Mesenchymal stem cell (in vitro differentiated cells and primary cell): ENCODE measurements around the gene POLR2F.

ENCODE experiments used
- DNase-seq: peaks from one replicate; pipeline ENCODE4 v3.0.0-alpha.2; 2013
- H2AFZ ChIP-seq: one replicate; pipeline ENCODE4 v1.6.1; 2013; ENCODE audit warnings: low read depth, mild to moderate bottlenecking, control low read depth, inconsistent platforms, low read length, moderate library complexity
- H2AK5ac ChIP-seq: 2 replicates; pipeline ENCODE4 v1.6.1; 2013; ENCODE audit warnings: low read length, moderate library complexity, mild to moderate bottlenecking, inconsistent platforms; ENCODE audit not compliant: severe bottlenecking
- H2BK120ac ChIP-seq: one replicate; pipeline ENCODE4 v1.6.1; 2013; ENCODE audit warnings: low read depth, mild to moderate bottlenecking, inconsistent platforms, low read length, moderate library complexity
- H2BK12ac ChIP-seq, 2 experiments: one replicate each; pipeline ENCODE4 v1.6.1; 2013; ENCODE audit warnings: inconsistent platforms in 2 of 2, low read length in 2 of 2, mild to moderate bottlenecking in 2 of 2, moderate library complexity in 2 of 2, control low read depth in 1 of 2
- H2BK15ac ChIP-seq: one replicate; pipeline ENCODE4 v1.6.1; 2013; ENCODE audit warnings: mild to moderate bottlenecking, low read depth, inconsistent platforms; ENCODE audit not compliant: poor library complexity, severe bottlenecking
- H2BK5ac ChIP-seq: 2 replicates; pipeline ENCODE4 v1.6.1; 2013; ENCODE audit warnings: low read depth, mild to moderate bottlenecking, low read length, control low read depth, inconsistent platforms; ENCODE audit not compliant: poor library complexity, severe bottlenecking
- H3K14ac ChIP-seq, 2 experiments: one replicate each; pipeline ENCODE4 v1.6.1; 2013; ENCODE audit warnings: inconsistent platforms in 2 of 2, low read length in 2 of 2, control low read depth in 1 of 2, mild to moderate bottlenecking in 1 of 2, moderate library complexity in 1 of 2
- H3K18ac ChIP-seq, 2 experiments: one replicate each; pipeline ENCODE4 v1.6.1; 2013; ENCODE audit warnings: inconsistent platforms in 2 of 2, low read length in 2 of 2, control low read depth in 1 of 2, low read depth in 1 of 2, mild to moderate bottlenecking in 1 of 2
- H3K23ac ChIP-seq, 2 experiments: one replicate each; pipeline ENCODE4 v1.6.1; 2013; ENCODE audit warnings: inconsistent platforms in 2 of 2, low read length in 2 of 2, mild to moderate bottlenecking in 2 of 2, moderate library complexity in 2 of 2, control low read depth in 1 of 2
- H3K27ac ChIP-seq: 2 replicates; pipeline ENCODE4 v1.5.1; 2013; ENCODE audit warnings: mild to moderate bottlenecking, moderate library complexity, low read length, control low read depth, inconsistent platforms; ENCODE audit not compliant: poor library complexity, severe bottlenecking
- H3K27me3 ChIP-seq, 2 experiments: 2 replicates each; pipeline versions ENCODE4 v1.6.1 to v1.7.0; 2013; ENCODE audit warnings: low read length in 2 of 2, mild to moderate bottlenecking in 2 of 2, moderate library complexity in 2 of 2, control low read depth in 1 of 2, inconsistent platforms in 1 of 2; ENCODE audit not compliant: control insufficient read depth in 1 of 2, insufficient read depth in 1 of 2
- H3K36me3 ChIP-seq, 2 experiments: 2 replicates each; pipeline versions ENCODE4 v1.6.1 to v1.7.0; 2013; ENCODE audit warnings: low read length in 2 of 2, control low read depth in 1 of 2, inconsistent platforms in 1 of 2, low read depth in 1 of 2, mild to moderate bottlenecking in 1 of 2; ENCODE audit not compliant: insufficient read depth in 2 of 2, control insufficient read depth in 1 of 2
- H3K4ac ChIP-seq, 2 experiments: one replicate each; pipeline ENCODE4 v1.6.1; 2013; ENCODE audit warnings: inconsistent platforms in 2 of 2, low read length in 2 of 2, mild to moderate bottlenecking in 2 of 2, moderate library complexity in 2 of 2, control low read depth in 1 of 2, low read depth in 1 of 2
- H3K4me1 ChIP-seq: 2 replicates; pipeline ENCODE4 v1.6.1; 2013; ENCODE audit warnings: low read depth, low read length, control low read depth; ENCODE audit not compliant: control insufficient read depth, insufficient read depth
- H3K4me2 ChIP-seq: 2 replicates; pipeline ENCODE4 v1.6.1; 2013; ENCODE audit warnings: low read length, mild to moderate bottlenecking, inconsistent platforms; ENCODE audit not compliant: poor library complexity, severe bottlenecking
- H3K4me3 ChIP-seq, 2 experiments: 2 replicates each; pipeline versions ENCODE4 v1.5.1 to v1.7.0; 2013; ENCODE audit warnings: low read length in 2 of 2, mild to moderate bottlenecking in 2 of 2, control low read depth in 1 of 2, low read depth in 1 of 2; ENCODE audit not compliant: insufficient read depth in 1 of 2
- H3K79me1 ChIP-seq: replicated peaks from 2 replicates; pipeline ENCODE4 v1.6.1; 2013; ENCODE audit warnings: mild to moderate bottlenecking, control low read depth, low read length, inconsistent platforms; ENCODE audit not compliant: poor library complexity, severe bottlenecking
- H3K9ac ChIP-seq: 2 replicates; pipeline ENCODE4 v1.7.0; 2013; ENCODE audit warnings: mild to moderate bottlenecking, low read length, moderate library complexity
- H3K9me3 ChIP-seq: 2 replicates; pipeline ENCODE4 v1.7.0; 2013; ENCODE audit warnings: mild to moderate bottlenecking, low read length; ENCODE audit not compliant: control insufficient read depth
- H4K8ac ChIP-seq: one replicate; pipeline ENCODE4 v1.6.1; 2013; ENCODE audit warnings: inconsistent platforms, mild to moderate bottlenecking, low read length, moderate library complexity
- H4K91ac ChIP-seq: one replicate; pipeline ENCODE4 v1.6.1; 2013; ENCODE audit warnings: mild to moderate bottlenecking, low read length, inconsistent platforms
- WGBS: methylation state at CpG from one replicate; pipeline ENCODE4 v1.1.7; 2013; ENCODE audit warnings: mixed read lengths; 5-methylcytosine and 5-hydroxymethylcytosine counted together

Gene POLR2F

GRCh38 chr22:37979782-37980181 is 26.3 kb downstream of the POLR2F start:
- Histone ChIP-seq H3K27me3 (peaks cover 0 to 33% of the 10 kb centered on the region in 2 experiments), H3K4me3 (no peak overlapping the region), H4K8ac (no peak overlapping the region), H3K4me2 (no peak overlapping the region), H3K23ac (no peak overlapping the region), H3K36me3 (peaks cover 8 to 43% of the 10 kb centered on the region in 2 experiments), H3K4me1 (peaks cover 4% of the 10 kb centered on the region), H3K9ac (no peak overlapping the region), H3K79me1 (no peaks in the 10 kb centered on the region), H2BK5ac (no peak overlapping the region), H2BK12ac (no peak overlapping the region), H2AK5ac (no peak overlapping the region), H3K4ac (no peak overlapping the region), H3K27ac (no peak overlapping the region), H2BK120ac (no peak overlapping the region), H4K91ac (no peak overlapping the region), H2BK15ac (no peak overlapping the region), H3K9me3 (no peaks in the 10 kb centered on the region), H2AFZ (no peak overlapping the region), H3K14ac (no peak overlapping the region), H3K18ac (no peak overlapping the region)
- no peak for DNase-seq
- WGBS = 80% methylated on average over 8 of the region's 8 CpGs

DNA sequence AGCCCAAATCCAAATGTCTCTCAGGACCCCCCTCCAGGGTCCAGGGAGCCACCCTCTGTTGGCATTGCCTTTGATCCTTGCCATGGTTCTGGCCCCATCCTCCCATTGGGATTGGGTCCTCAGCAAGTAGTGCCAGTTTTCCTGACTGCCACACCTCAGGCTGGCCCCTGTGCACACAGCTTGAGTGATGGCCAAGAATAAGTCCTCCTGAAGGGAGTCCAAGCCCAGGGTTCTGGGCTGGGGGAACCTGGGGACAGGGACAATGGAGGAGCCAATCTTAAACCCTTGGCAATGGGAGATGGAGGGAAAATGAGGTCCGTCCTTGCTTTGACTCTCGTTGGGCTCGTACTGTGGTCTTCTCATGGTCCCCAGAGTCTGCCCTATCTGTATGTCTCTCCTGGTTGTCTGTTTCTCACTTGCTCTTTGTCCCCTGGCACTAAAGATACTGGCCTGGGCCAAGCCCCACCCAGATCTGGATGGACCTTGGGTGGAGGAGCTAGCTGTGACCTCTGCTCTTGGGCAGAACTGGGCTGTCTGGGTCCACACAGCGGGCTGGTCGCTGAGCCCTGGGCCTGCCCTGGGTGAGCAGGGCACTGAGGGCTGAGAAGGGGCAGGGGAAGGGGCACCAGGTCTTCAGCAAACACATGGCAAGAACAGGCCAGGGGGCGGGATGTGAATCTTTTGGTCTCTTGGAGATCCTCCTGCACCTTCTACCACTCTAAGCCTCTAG is 27.9 kb downstream of the POLR2F start:
- H2BK15ac ChIP-seq = no peak overlapping the region
- H4K91ac ChIP-seq = no peak overlapping the region
- no peak overlapping the region for H2BK5ac ChIP-seq
- H3K23ac ChIP-seq = no peak overlapping the region
- H3K27me3 ChIP-seq = peaks cover 0 to 35% of the 10 kb centered on the region in 2 experiments
- H3K4me2 ChIP-seq = no peak overlapping the region
- no peak overlapping the region for H3K4ac ChIP-seq
- peaks cover 2 to 43% of the 10 kb centered on the region in 2 experiments for H3K36me3 ChIP-seq
- no peak overlapping the region for H2BK12ac ChIP-seq
- H3K9ac ChIP-seq = no peak overlapping the region
- no peak overlapping the region for H4K8ac ChIP-seq
- H3K9me3 ChIP-seq = no peaks in the 10 kb centered on the region
- no peak overlapping the region for H2AK5ac ChIP-seq
- no peak overlapping the region for H2AFZ ChIP-seq
- no peak overlapping the region for H3K27ac ChIP-seq
- 98% methylated on average over 6 of the region's 6 CpGs for WGBS
- H3K14ac ChIP-seq = no peak overlapping the region
- H3K18ac ChIP-seq = no peak overlapping the region
- H3K79me1 ChIP-seq = no peaks in the 10 kb centered on the region
- no peak overlapping the region for H3K4me3 ChIP-seq
- DNase-seq = no peak
- no peak overlapping the region for H2BK120ac ChIP-seq
- H3K4me1 ChIP-seq = peaks cover 4% of the 10 kb centered on the region

GRCh38 chr22:37982151-37982785 is 28.8 kb downstream of the POLR2F start:
- Histone ChIP-seq H2BK15ac (no peak overlapping the region), H3K9ac (no peak overlapping the region), H3K4me2 (no peak overlapping the region), H4K8ac (no peak overlapping the region), H3K14ac (no peak overlapping the region), H3K27ac (no peak overlapping the region), H3K4ac (no peak overlapping the region), H2AK5ac (no peak overlapping the region), H2BK5ac (no peak overlapping the region), H3K4me1 (peaks cover 4% of the 10 kb centered on the region), H3K27me3 (peaks cover 0 to 35% of the 10 kb centered on the region in 2 experiments), H3K9me3 (no peaks in the 10 kb centered on the region), H3K36me3 (peaks cover 0 to 43% of the 10 kb centered on the region in 2 experiments), H3K79me1 (no peaks in the 10 kb centered on the region), H2AFZ (no peak overlapping the region), H4K91ac (no peak overlapping the region), H3K4me3 (no peak overlapping the region), H3K18ac (no peak overlapping the region), H3K23ac (no peak overlapping the region), H2BK120ac (no peak overlapping the region), H2BK12ac (no peak overlapping the region)
- WGBS = 84% methylated on average over 8 of the region's 8 CpGs
- DNase-seq = no peak
